ENCODE results near the gene PDE11A. TPM values are rescaled to one million over a fixed set of nuclear protein-coding genes. Genes with fewer than 3 reads are reported as not detected.
A peak's percentile ranks its signal among the peaks of the same experiment; 100 is the strongest.

Gene PDE11A
- total RNA-seq, 1 donor from 2014 or later, result 0.75 TPM

GRCh38 chr2:177635696-177636095, 436.9 kb downstream of the PDE11A start:
- Histone ChIP-seq H3K27me3 (no peaks in the 10 kb centered on the region), H3K9me3 (no peaks in the 10 kb centered on the region), H3K4me3 (no peak overlapping the region), H3K4me1 (no peaks in the 10 kb centered on the region), H3K36me3 (no peaks in the 10 kb centered on the region), H3K27ac (no peak overlapping the region)
- no peak for TF ChIP-seq CTCF (IDR thresholded peaks at IDR 0.05)
- DNase-seq (ENCODE audit: low spot score in 2 of 2), result no peak
- intact Hi-C loops (cut with DNase I), result no loop called here

GRCh38 chr2:177633910-177634294, 438.7 kb downstream of the PDE11A start:
- Histone ChIP-seq H3K27ac (no peak overlapping the region), H3K4me3 (peak overlapping the region in 1 of 2 donors; percentile 36), H3K27me3 (no peaks in the 10 kb centered on the region), H3K36me3 (no peaks in the 10 kb centered on the region), H3K9me3 (no peaks in the 10 kb centered on the region), H3K4me1 (no peaks in the 10 kb centered on the region)
- DNase-seq (ENCODE audit: low spot score in 2 of 2), result no peak
- TF ChIP-seq CTCF (IDR thresholded peaks at IDR 0.05), result no peak
- intact Hi-C loops (cut with DNase I), result no loop called here

- DNase-seq (ENCODE audit: low spot score in 2 of 2), result no peak
- no peak overlapping the region for H3K27ac ChIP-seq
- TF ChIP-seq CTCF (IDR thresholded peaks at IDR 0.05), result no peak
- intact Hi-C loops (cut with DNase I), result no loop called here
- no peaks in the 10 kb centered on the region for H3K27me3 ChIP-seq
- no peaks in the 10 kb centered on the region for H3K4me1 ChIP-seq
- H3K9me3 ChIP-seq, result no peaks in the 10 kb centered on the region
- no peak overlapping the region for H3K4me3 ChIP-seq
- no peaks in the 10 kb centered on the region for H3K36me3 ChIP-seq
These were observed 439.5 kb downstream of the PDE11A start for GRCh38 chr2:177633111-177633510.

GRCh38 chr2:177631680-177632079, 440.9 kb downstream of the PDE11A start:
- no peaks in the 10 kb centered on the region for H3K4me1 ChIP-seq
- H3K4me3 ChIP-seq, result no peak overlapping the region
- H3K27ac ChIP-seq, result no peak overlapping the region
- intact Hi-C loops (cut with DNase I), result no loop called here
- no peak for TF ChIP-seq CTCF (IDR thresholded peaks at IDR 0.05)
- H3K27me3 ChIP-seq, result no peaks in the 10 kb centered on the region
- DNase-seq (ENCODE audit: low spot score in 2 of 2), result no peak
- H3K9me3 ChIP-seq, result no peaks in the 10 kb centered on the region
- H3K36me3 ChIP-seq, result no peaks in the 10 kb centered on the region

GRCh38 chr2:177629357-177630024, 443.1 kb downstream of the PDE11A start:
- Histone ChIP-seq H3K27me3 (no peaks in the 10 kb centered on the region), H3K4me3 (no peak overlapping the region), H3K36me3 (no peaks in the 10 kb centered on the region), H3K27ac (no peak overlapping the region), H3K9me3 (no peaks in the 10 kb centered on the region), H3K4me1 (no peaks in the 10 kb centered on the region)
- intact Hi-C loops (cut with DNase I), result no loop called here
- TF ChIP-seq CTCF (IDR thresholded peaks at IDR 0.05), result no peak
- no peak for DNase-seq (ENCODE audit: low spot score in 2 of 2)

- no peaks in the 10 kb centered on the region for H3K4me1 ChIP-seq
- no peak overlapping the region for H3K4me3 ChIP-seq
- no peaks in the 10 kb centered on the region for H3K27me3 ChIP-seq
- no peak overlapping the region for H3K27ac ChIP-seq
- H3K9me3 ChIP-seq, result no peaks in the 10 kb centered on the region
- DNase-seq (ENCODE audit: low spot score in 2 of 2), result no peak
- intact Hi-C loops (cut with DNase I), result no loop called here
- no peak for TF ChIP-seq CTCF (IDR thresholded peaks at IDR 0.05)
- H3K36me3 ChIP-seq, result no peaks in the 10 kb centered on the region
These were observed 443.7 kb downstream of the PDE11A start for GRCh38 chr2:177628831-177629230.
